Vagina (tissue), 2 donors: Measurements from ENCODE around the gene NHSL2.

Experiments
- POLR2A ChIP-seq, 2 donors: fragments of 450-650 bp; IDR thresholded peaks; one replicate each; pipeline ENCODE4 v1.6.1; 2017; ENCODE audit warnings: antibody characterized with exemption in 2 of 2, mild to moderate bottlenecking in 2 of 2, moderate library complexity in 2 of 2
- POLR2AphosphoS5 ChIP-seq, 2 donors: sonication (generic); formaldehyde crosslinking; IDR thresholded peaks; one replicate each; pipeline ENCODE4 v1.9.0; 2017; ENCODE audit warnings: antibody characterized with exemption in 2 of 2, mild to moderate bottlenecking in 2 of 2, low read depth in 1 of 2; ENCODE audit not compliant: insufficient read depth in 1 of 2
- TF ChIP-seq, protein P1 (sequence below), 3 experiments: fragments of 450-650 bp in 2 of 3; fragments of 200-600 bp in 1 of 3; sonication (generic) in 1 of 3; IDR thresholded peaks; one replicate each; pipeline ENCODE4 v1.5.1; 2017 to 2019; ENCODE audit warnings: antibody characterized with exemption in 3 of 3, mild to moderate bottlenecking in 2 of 3, moderate library complexity in 2 of 3

DNA sequence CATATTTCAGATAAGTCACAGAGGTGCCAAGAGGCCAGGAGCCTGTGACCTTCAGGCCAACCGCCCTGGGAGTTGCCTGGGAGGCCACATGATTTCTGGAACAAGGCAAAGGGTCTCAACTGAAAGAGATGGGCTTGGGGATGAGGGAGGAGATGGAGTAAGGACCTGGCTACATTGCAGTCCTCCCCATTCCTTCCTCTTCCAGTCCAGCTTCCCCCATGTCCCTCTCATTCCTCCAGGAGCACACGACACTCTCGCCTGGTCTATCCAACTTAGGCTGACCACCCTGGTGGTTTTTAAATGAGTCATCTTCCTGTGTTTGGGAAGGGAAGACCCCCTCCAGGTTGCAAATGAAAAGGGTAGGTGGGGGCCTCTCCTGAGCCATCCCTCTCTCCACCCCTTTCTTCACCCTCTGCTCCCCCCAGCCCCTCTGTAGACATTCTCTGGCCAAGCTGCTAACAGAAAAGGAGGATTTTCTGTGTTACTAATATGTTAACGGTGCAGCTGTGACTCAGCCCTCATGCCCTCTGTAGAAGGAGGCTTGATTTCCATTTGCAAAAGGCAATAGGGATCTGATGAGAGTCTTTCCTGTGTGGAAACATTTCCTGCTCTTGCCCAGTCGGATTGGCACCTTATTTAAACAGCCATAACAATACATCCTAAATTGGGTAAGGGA, 141.9 kb downstream of the NHSL2 start:
- TF ChIP-seq, protein P1, sequence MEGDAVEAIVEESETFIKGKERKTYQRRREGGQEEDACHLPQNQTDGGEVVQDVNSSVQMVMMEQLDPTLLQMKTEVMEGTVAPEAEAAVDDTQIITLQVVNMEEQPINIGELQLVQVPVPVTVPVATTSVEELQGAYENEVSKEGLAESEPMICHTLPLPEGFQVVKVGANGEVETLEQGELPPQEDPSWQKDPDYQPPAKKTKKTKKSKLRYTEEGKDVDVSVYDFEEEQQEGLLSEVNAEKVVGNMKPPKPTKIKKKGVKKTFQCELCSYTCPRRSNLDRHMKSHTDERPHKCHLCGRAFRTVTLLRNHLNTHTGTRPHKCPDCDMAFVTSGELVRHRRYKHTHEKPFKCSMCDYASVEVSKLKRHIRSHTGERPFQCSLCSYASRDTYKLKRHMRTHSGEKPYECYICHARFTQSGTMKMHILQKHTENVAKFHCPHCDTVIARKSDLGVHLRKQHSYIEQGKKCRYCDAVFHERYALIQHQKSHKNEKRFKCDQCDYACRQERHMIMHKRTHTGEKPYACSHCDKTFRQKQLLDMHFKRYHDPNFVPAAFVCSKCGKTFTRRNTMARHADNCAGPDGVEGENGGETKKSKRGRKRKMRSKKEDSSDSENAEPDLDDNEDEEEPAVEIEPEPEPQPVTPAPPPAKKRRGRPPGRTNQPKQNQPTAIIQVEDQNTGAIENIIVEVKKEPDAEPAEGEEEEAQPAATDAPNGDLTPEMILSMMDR (IDR thresholded peaks at IDR 0.05): no peak
- no peak for TF ChIP-seq POLR2A (IDR thresholded peaks at IDR 0.05)
- TF ChIP-seq POLR2AphosphoS5 (IDR thresholded peaks at IDR 0.05; ENCODE audit: insufficient read depth in 1 of 2, low read depth in 1 of 2): no peak
